HEK293 (cell line): Measurements from ENCODE around the gene DOCK1.

ENCODE experiments used
- CTCF ChIA-PET: fragments of 350-600 bp; formaldehyde crosslinking; extraction: SDS; loops from one replicate; lab custom pipeline; 2021; ENCODE audit warnings: antibody characterized with exemption; lab: Yijun Ruan, JAX
- POLR2A ChIA-PET: fragments of 300-600 bp; formaldehyde crosslinking; extraction: SDS; loops from one replicate; lab custom pipeline; 2020; ENCODE audit warnings: antibody characterized with exemption, inconsistent platforms; lab: Yijun Ruan, JAX
- H3K27ac ChIP-seq: fragments of 200-500 bp; sonication (Bioruptor generic); 2 replicates; pipeline ENCODE4 v1.5.1; 2014; ENCODE audit warnings: low read depth, low read length, control low read depth, inconsistent platforms; ENCODE audit errors: extremely low read depth
- H3K36me3 ChIP-seq, 2 experiments: fragments of 200-500 bp in 1 of 2; sonication (Bioruptor generic) in 1 of 2; 1 replicate in 1 of 2; 2 replicates in 1 of 2; pipeline ENCODE4 v1.5.1; 2014 to 2017; ENCODE audit warnings: inconsistent platforms in 2 of 2, low read length in 2 of 2; ENCODE audit not compliant: control insufficient read depth in 2 of 2, insufficient read depth in 1 of 2
- H3K4me1 ChIP-seq: fragments of 200-500 bp; sonication (Bioruptor generic); 2 replicates; pipeline ENCODE4 v1.5.1; 2014; ENCODE audit warnings: mild to moderate bottlenecking, low read length, inconsistent platforms; ENCODE audit not compliant: control insufficient read depth, insufficient read depth
- H3K4me3 ChIP-seq: 2 replicates; pipeline ENCODE4 v1.5.1; 2011; ENCODE audit warnings: low read depth, mild to moderate bottlenecking, control low read depth, low read length, moderate library complexity
- H3K9me3 ChIP-seq: fragments of 200-500 bp; sonication (Bioruptor generic); 2 replicates; pipeline ENCODE4 v1.5.1; 2014; ENCODE audit warnings: low read depth, low read length, inconsistent platforms; ENCODE audit not compliant: control insufficient read depth, insufficient read depth
- AEBP2 ChIP-seq: fragments of 450-650 bp; formaldehyde crosslinking; IDR thresholded peaks from 2 replicates; pipeline ENCODE4 v1.5.1; 2016; ENCODE audit warnings: missing biosample characterization, missing genetic modification characterization, borderline replicate concordance
- HIC1 ChIP-seq: fragments of 450-650 bp; formaldehyde crosslinking; IDR thresholded peaks from 2 replicates; pipeline ENCODE4 v1.5.1; 2016; ENCODE audit warnings: missing biosample characterization, missing genetic modification characterization
- HOXC10 ChIP-seq: sonication (generic); formaldehyde crosslinking; IDR thresholded peaks from 2 replicates; pipeline ENCODE4 v1.8.1; 2023; ENCODE audit warnings: mild to moderate bottlenecking, missing genetic modification reagents
- KLF16 ChIP-seq: fragments of 450-650 bp; formaldehyde crosslinking; IDR thresholded peaks from 2 replicates; pipeline ENCODE4 v1.5.1; 2017; ENCODE audit warnings: missing biosample characterization, missing genetic modification characterization
- OSR2 ChIP-seq: fragments of 450-650 bp; formaldehyde crosslinking; IDR thresholded peaks from 2 replicates; pipeline ENCODE4 v1.5.1; 2016; ENCODE audit warnings: missing biosample characterization, missing genetic modification characterization
- SCRT1 ChIP-seq: fragments of 450-650 bp; formaldehyde crosslinking; IDR thresholded peaks from 2 replicates; pipeline ENCODE4 v1.5.1; 2016; ENCODE audit warnings: missing biosample characterization, missing genetic modification characterization, borderline replicate concordance
- TCF7L2 ChIP-seq: IDR thresholded peaks from 2 replicates; pipeline ENCODE4 v1.6.1; 2011; ENCODE audit warnings: low read depth, mild to moderate bottlenecking, inconsistent platforms, low read length, moderate library complexity, borderline replicate concordance
- WT1 ChIP-seq: fragments of 450-650 bp; formaldehyde crosslinking; IDR thresholded peaks from 2 replicates; pipeline ENCODE4 v1.5.1; 2016; ENCODE audit warnings: missing biosample characterization, missing genetic modification characterization
- YY1 ChIP-seq: fragments of 450-650 bp; formaldehyde crosslinking; IDR thresholded peaks from 2 replicates; pipeline ENCODE4 v1.5.1; 2018; ENCODE audit warnings: missing biosample characterization, missing genetic modification characterization
- ZBTB7A ChIP-seq: fragments of 450-650 bp; formaldehyde crosslinking; IDR thresholded peaks from 2 replicates; pipeline ENCODE4 v1.5.1; 2016; ENCODE audit warnings: low read depth, missing biosample characterization, missing genetic modification characterization
- ZNF138 ChIP-seq: fragments of 450-650 bp; formaldehyde crosslinking; IDR thresholded peaks from 2 replicates; pipeline ENCODE4 v1.5.1; 2016; ENCODE audit warnings: missing biosample characterization, missing genetic modification characterization, borderline replicate concordance
- ZNF175 ChIP-seq: fragments of 450-650 bp; formaldehyde crosslinking; IDR thresholded peaks from 2 replicates; pipeline ENCODE4 v1.5.1; 2016; ENCODE audit warnings: missing biosample characterization, missing genetic modification characterization
- ZNF280C ChIP-seq: fragments of 450-650 bp; formaldehyde crosslinking; IDR thresholded peaks from 2 replicates; pipeline ENCODE4 v1.5.1; 2016; ENCODE audit warnings: missing biosample characterization, missing genetic modification characterization
- ZNF341 ChIP-seq: fragments of 450-650 bp; formaldehyde crosslinking; IDR thresholded peaks from 2 replicates; pipeline ENCODE4; 2016; ENCODE audit warnings: low read depth, missing biosample characterization, missing genetic modification characterization
- ZNF449 ChIP-seq: fragments of 450-650 bp; formaldehyde crosslinking; IDR thresholded peaks from 2 replicates; pipeline ENCODE4 v1.5.1; 2017; ENCODE audit warnings: missing biosample characterization, mild to moderate bottlenecking, missing genetic modification characterization, moderate library complexity
- ZNF510 ChIP-seq: fragments of 450-650 bp; formaldehyde crosslinking; IDR thresholded peaks from 2 replicates; pipeline ENCODE4 v1.5.1; 2018; ENCODE audit warnings: mild to moderate bottlenecking, missing genetic modification characterization, missing biosample characterization; ENCODE audit not compliant: insufficient replicate concordance
- ZNF521 ChIP-seq: fragments of 450-650 bp; formaldehyde crosslinking; IDR thresholded peaks from 2 replicates; pipeline ENCODE4 v1.5.1; 2017; ENCODE audit warnings: missing biosample characterization, mild to moderate bottlenecking, missing genetic modification characterization
- ZNF530 ChIP-seq: fragments of 450-650 bp; formaldehyde crosslinking; IDR thresholded peaks from 2 replicates; pipeline ENCODE4 v1.5.1; 2016; ENCODE audit warnings: low read depth, missing biosample characterization, missing genetic modification characterization
- ZNF549 ChIP-seq: fragments of 450-650 bp; IDR thresholded peaks from 2 replicates; pipeline ENCODE4 v1.5.1; 2018; ENCODE audit warnings: missing biosample characterization, missing genetic modification characterization, mild to moderate bottlenecking, inconsistent platforms, moderate library complexity
- ZNF580 ChIP-seq: fragments of 450-650 bp; formaldehyde crosslinking; IDR thresholded peaks from 2 replicates; pipeline ENCODE4 v1.5.1; 2016; ENCODE audit warnings: missing biosample characterization, missing genetic modification characterization
- ZNF785 ChIP-seq: fragments of 450-650 bp; formaldehyde crosslinking; IDR thresholded peaks from 2 replicates; pipeline ENCODE4 v1.5.1; 2016; ENCODE audit warnings: missing biosample characterization, missing genetic modification characterization
- ZNF830 ChIP-seq: fragments of 450-650 bp; IDR thresholded peaks from 2 replicates; pipeline ENCODE4 v1.5.0; 2018; ENCODE audit warnings: missing biosample characterization, missing genetic modification characterization, low read depth, mild to moderate bottlenecking, moderate library complexity
- ZSCAN23 ChIP-seq: fragments of 450-650 bp; formaldehyde crosslinking; IDR thresholded peaks from 2 replicates; pipeline ENCODE4 v1.5.1; 2016; ENCODE audit warnings: missing biosample characterization, missing genetic modification characterization
- ZSCAN30 ChIP-seq: fragments of 450-650 bp; IDR thresholded peaks from 2 replicates; pipeline ENCODE4 v1.5.1; 2018; ENCODE audit warnings: missing biosample characterization, mild to moderate bottlenecking, missing genetic modification characterization, moderate library complexity

The DOCK1 gene

GRCh38 chr10:127272076-127272475 lies 366.8 kb downstream of the DOCK1 start (continued):
- TF ChIP-seq ZNF280C (tag by site-specific recombination): no peak
- no peak for TF ChIP-seq ZSCAN23 (tag by site-specific recombination)

GRCh38 chr10:127275272-127275671 lies 370.0 kb downstream of the DOCK1 start:
- no peaks in the 10 kb centered on the region for H3K4me1 ChIP-seq
- CTCF ChIA-PET: no interaction called here

GRCh38 chr10:127275793-127276450 lies 370.7 kb downstream of the DOCK1 start:
- TF ChIP-seq ZNF138 (tag by site-specific recombination) (no peak), TCF7L2 (no peak), ZNF830 (tag by site-specific recombination) (no peak), SCRT1 (tag by site-specific recombination) (no peak), ZBTB7A (no peak), HIC1 (no peak), ZSCAN30 (no peak), KLF16 (tag by site-specific recombination) (no peak), ZNF549 (no peak), ZNF521 (tag by site-specific recombination) (no peak), AEBP2 (tag by site-specific recombination) (no peak), ZNF341 (no peak), ZNF510 (tag by site-specific recombination) (no peak), ZNF449 (tag by site-specific recombination) (no peak), ZNF580 (tag by site-specific recombination) (no peak), ZNF280C (tag by site-specific recombination) (no peak), ZNF785 (no peak), YY1 (no peak), WT1 (tag by site-specific recombination) (no peak)
- TF ChIP-seq, all 188 proteins: peak for 0
- POLR2A ChIA-PET: no interaction called here
- H3K36me3 ChIP-seq: no peaks in the 10 kb centered on the region
- H3K9me3 ChIP-seq: no peaks in the 10 kb centered on the region
- H3K27ac ChIP-seq: no peak overlapping the region
- H3K4me3 ChIP-seq: no peak overlapping the region
- CTCF ChIA-PET: no interaction called here
- no peaks in the 10 kb centered on the region for H3K4me1 ChIP-seq

More at GRCh38 chr10:127275272-127275671, 370.0 kb downstream of the DOCK1 start:
- Histone ChIP-seq H3K9me3 (no peaks in the 10 kb centered on the region), H3K4me3 (no peak overlapping the region), H3K27ac (no peak overlapping the region), H3K36me3 (no peaks in the 10 kb centered on the region)
- TF ChIP-seq HOXC10 (CRISPR knock-in tag): no peak
- TF ChIP-seq ZNF530: no peak
- no peak for TF ChIP-seq ZNF175
- no peak for TF ChIP-seq OSR2 (tag by site-specific recombination)
- TF ChIP-seq ZNF510 (tag by site-specific recombination): no peak
- POLR2A ChIA-PET: no interaction called here
